ENCODE data around the gene CXCL8.
"Not testable (repeated sequence)": the region's sequence is repeated elsewhere in the genome, so short reads cannot be mapped to it uniquely, and the experiment has no call there.

Gene CXCL8

GRCh38 chr4:73740353-73740778, at the start of gene CXCL8:
Gene CXCL8 (plus strand): TSS chr4:73740569. CDS start chr4:73740659, 90 bp downstream.
- peak; percentile 83 for DNase-seq

- DNase-seq = not testable (repeated sequence)
These were observed 49.2 kb upstream of the CXCL8 start for GRCh38 chr4:73691201-73691600.

GRCh38 chr4:73691759-73692158, 48.6 kb upstream of the CXCL8 start:
- no peak for DNase-seq

GRCh38 chr4:73692254-73692653, 48.1 kb upstream of the CXCL8 start:
- DNase-seq = no peak

GRCh38 chr4:73692701-73693100, 47.7 kb upstream of the CXCL8 start:
- no peak for DNase-seq

GRCh38 chr4:73693811-73694210, 46.6 kb upstream of the CXCL8 start:
- DNase-seq = no peak

GRCh38 chr4:73698217-73698616, 42.2 kb upstream of the CXCL8 start:
- peak; percentile 45 for DNase-seq

GRCh38 chr4:73701116-73701515, 39.3 kb upstream of the CXCL8 start:
- DNase-seq = peak; percentile 46

GRCh38 chr4:73702796-73703287, 37.5 kb upstream of the CXCL8 start:
- DNase-seq = no peak

- DNase-seq = no peak
These were observed 37.0 kb upstream of the CXCL8 start for GRCh38 chr4:73703320-73703719.

- peak; percentile 99 for DNase-seq
These were observed 35.9 kb upstream of the CXCL8 start for GRCh38 chr4:73704314-73705055.

- DNase-seq = peak; percentile 78
These were observed 35.3 kb upstream of the CXCL8 start for GRCh38 chr4:73705056-73705432.

- DNase-seq = no peak
These were observed 34.6 kb upstream of the CXCL8 start for GRCh38 chr4:73705721-73706120.

GRCh38 chr4:73706811-73707210, 33.6 kb upstream of the CXCL8 start:
- no peak for DNase-seq

GRCh38 chr4:73707269-73707875, 33.0 kb upstream of the CXCL8 start:
- no peak for DNase-seq

- peak; percentile 90 for DNase-seq
These were observed 32.3 kb upstream of the CXCL8 start for GRCh38 chr4:73707918-73708577.

- DNase-seq = no peak
These were observed 30.8 kb upstream of the CXCL8 start for GRCh38 chr4:73709451-73710033.

GRCh38 chr4:73710094-73710493, 30.3 kb upstream of the CXCL8 start:
- DNase-seq = no peak

GRCh38 chr4:73711989-73712388, 28.4 kb upstream of the CXCL8 start:
- DNase-seq = no peak

GRCh38 chr4:73713650-73714049, 26.7 kb upstream of the CXCL8 start:
- DNase-seq = no peak

GRCh38 chr4:73714647-73715046, 25.7 kb upstream of the CXCL8 start:
- no peak for DNase-seq

GRCh38 chr4:73715659-73716058, 24.7 kb upstream of the CXCL8 start:
- DNase-seq = no peak

Data from fibroblast of upper back skin (primary cell).